ENCODE results near the gene VPS4B.

DNA sequence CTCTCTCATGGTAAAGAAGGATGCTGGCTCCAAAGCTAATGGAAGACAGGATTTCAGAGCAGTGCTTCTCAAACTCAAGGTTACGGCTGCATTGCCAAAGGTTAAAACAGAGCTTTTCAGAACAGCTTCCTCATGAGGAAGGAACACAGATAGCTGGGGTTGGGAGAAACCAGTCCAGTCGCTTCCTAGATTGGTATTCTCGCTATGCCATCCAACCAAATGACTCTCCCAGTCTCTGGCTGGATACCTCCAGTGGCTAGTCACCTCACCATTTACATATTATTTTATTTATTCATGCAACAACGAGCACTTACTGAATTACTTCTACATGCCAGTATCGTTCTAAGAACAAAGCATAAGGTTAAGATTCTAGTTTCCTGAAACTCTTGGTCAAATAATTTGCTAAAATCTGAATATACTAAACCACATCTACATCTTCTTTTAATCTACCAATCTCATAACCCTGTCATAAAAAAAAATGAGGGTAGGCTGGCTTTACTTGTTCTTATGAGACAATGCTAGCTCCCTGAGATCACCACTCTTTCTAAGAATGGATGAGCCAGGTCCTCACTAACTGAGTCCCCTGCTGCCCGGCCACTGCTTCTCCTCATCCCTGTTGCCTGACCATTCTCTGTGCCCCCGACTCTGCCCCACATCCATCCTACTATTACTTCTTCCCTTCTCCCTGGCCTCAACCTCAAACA lies 75.6 kb downstream of the VPS4B start:
- TF ChIP-seq POLR2A (IDR thresholded peaks at IDR 0.05) (no peak), POLR2AphosphoS5 (IDR thresholded peaks at IDR 0.05) (no peak)
- TF ChIP-seq, protein P1, sequence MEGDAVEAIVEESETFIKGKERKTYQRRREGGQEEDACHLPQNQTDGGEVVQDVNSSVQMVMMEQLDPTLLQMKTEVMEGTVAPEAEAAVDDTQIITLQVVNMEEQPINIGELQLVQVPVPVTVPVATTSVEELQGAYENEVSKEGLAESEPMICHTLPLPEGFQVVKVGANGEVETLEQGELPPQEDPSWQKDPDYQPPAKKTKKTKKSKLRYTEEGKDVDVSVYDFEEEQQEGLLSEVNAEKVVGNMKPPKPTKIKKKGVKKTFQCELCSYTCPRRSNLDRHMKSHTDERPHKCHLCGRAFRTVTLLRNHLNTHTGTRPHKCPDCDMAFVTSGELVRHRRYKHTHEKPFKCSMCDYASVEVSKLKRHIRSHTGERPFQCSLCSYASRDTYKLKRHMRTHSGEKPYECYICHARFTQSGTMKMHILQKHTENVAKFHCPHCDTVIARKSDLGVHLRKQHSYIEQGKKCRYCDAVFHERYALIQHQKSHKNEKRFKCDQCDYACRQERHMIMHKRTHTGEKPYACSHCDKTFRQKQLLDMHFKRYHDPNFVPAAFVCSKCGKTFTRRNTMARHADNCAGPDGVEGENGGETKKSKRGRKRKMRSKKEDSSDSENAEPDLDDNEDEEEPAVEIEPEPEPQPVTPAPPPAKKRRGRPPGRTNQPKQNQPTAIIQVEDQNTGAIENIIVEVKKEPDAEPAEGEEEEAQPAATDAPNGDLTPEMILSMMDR (IDR thresholded peaks at IDR 0.05) = no peak

All from prostate gland (tissue), 2 donors.